DMS153 treated with DMSO at 0.1 percent for 48 hours (cell line): ENCODE measurements around the gene BLM.
A peak's percentile ranks its signal among the peaks of the same experiment; 100 is the strongest.
"Not testable (repeated sequence)": the region's sequence is repeated elsewhere in the genome, so short reads cannot be mapped to it uniquely, and the experiment has no call there.

Experiments
- DNase-seq: peaks from one replicate; lab custom pipeline; 2025; ENCODE audit not compliant: unreplicated experiment; lab: John Stamatoyannopoulos, UW

Gene BLM

DNA sequence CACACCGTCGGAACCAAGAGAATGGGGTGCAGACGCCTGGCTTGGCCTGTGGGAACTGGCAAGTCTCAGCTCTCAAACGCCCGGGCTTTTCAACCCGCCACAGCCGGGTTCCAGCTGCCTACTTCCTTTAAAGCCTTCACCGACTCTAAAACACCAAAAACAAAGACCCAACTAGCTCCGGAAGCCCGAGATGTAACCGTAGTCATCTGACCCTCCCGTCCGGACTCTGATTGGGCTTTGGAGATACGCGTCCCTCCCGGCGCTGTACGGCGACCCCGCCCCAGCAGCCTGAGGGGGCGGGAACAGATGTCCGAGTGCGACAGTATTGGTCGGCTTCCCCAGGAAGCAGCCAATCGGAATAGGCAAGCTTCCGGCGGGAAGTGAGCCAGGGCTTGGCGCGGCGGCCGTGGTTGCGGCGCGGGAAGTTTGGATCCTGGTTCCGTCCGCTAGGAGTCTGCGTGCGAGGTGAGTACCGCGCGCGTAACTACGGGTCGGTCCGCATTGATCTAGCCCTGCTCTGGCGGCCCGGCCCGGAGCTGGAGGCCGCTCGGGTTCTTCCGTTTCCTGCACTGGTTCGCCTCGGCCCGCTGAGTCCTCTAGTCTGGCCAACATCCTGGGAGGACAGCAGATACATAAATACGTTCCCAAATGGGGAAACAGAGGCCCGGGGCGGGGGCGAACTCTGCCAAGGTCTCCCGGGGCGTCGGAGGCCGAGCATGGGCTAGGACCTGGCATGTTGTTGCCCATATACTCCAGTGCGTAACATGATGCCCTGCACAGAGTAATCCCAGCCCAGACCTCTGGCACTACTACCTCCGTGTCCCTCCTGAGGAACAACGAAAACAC lies at the start of gene BLM:
Gene BLM, plus strand, starts transcription at position 371 of the 846 bp plus-strand sequence. CDS start 30,047 bp downstream, outside the sequence.
- peak; percentile 42 for DNase-seq

DNA sequence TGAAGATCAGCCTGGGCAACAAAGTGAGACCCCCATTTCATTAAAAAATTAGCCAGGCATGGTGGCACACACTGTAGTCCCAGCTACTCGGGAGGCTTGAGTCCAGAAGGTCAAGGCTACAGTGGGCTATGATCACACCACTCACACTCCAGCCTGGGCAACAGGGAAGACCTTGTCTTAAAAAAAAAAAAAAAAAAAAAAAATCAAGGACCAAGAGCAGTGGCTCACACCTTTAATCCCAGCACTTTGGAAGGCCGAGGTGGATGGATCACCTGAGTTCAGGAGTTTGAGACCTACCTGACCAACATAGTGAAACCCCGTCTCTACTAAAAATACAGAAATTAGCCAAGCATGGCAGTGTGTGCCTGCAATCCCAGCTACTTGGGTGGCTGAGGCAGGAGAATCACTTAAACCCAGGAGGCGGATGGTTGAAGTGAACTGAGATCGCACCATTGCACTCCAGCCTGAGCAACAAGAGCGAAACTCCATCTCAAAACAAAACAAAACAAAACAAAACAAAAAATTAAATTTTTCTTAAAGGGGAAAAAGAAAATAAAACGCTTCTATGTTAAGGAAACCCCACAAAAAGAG lies 49.3 kb upstream of the BLM start:
- not testable (repeated sequence) for DNase-seq

DNA sequence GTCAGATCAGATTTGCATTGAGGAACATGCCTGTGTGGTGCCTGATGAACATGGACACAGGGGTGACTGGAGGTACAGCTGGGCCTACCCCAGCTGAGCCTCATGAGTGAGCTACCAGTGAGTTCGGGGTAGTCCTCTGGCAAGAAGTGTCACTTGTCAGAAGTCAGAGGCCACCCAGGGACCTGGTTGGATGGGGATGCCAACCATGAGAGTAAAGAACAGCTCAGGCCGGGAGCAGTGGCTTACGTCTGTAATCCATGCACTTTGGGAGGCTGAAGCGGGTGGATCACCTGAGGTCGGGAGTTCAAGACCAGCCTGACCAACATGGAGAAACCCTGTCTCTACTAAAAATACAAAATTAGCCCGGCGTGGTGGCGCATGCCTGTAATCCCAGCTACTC lies 46.5 kb upstream of the BLM start:
- DNase-seq, result not testable (repeated sequence)

GRCh38 chr15:90671216-90671615 lies 45.9 kb upstream of the BLM start:
- no peak for DNase-seq

DNA sequence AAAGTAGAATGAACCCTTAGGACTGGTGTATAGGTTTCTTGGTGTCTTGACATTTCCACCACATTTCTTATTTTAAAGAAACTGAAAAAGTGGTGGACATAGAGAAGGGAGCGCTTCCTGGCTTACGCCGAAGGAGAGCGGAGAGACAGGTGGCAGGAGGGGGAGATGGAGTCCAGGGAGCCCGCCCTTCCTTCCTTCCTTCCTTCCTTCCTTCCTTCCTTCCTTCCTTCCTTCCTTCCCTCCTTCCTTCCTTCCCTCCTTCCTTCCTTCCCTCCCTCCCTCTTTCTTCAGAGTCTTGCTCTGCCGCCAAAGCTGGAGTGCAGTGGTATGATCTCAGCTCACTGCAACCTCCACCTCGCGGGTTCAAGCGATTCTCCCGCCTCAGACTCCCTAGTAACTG lies 43.8 kb upstream of the BLM start:
- not testable (repeated sequence) for DNase-seq

DNA sequence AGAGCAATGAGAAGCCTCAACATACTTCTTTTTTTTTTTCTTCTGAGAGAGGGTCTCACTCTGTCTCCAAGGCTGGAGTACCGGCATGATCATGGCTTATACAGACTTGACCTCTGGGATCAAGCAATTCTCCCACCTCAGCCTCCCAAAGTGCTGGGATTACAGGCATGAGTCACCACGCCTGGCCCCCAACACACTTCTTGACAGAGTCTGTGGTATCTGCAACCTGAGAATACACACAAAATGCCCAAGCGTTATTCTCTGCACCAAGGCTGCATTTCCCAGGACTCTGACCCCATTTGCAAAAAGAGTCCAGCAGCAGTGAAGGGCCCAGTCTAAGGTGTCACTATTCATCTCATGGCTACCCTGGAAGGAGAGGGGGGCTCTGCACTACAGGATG lies 42.7 kb upstream of the BLM start:
- no peak for DNase-seq

GRCh38 chr15:90675464-90675863 lies 41.7 kb upstream of the BLM start:
- no peak for DNase-seq

GRCh38 chr15:90677807-90678790 lies 39.0 kb upstream of the BLM start:
- DNase-seq, result no peak

DNA sequence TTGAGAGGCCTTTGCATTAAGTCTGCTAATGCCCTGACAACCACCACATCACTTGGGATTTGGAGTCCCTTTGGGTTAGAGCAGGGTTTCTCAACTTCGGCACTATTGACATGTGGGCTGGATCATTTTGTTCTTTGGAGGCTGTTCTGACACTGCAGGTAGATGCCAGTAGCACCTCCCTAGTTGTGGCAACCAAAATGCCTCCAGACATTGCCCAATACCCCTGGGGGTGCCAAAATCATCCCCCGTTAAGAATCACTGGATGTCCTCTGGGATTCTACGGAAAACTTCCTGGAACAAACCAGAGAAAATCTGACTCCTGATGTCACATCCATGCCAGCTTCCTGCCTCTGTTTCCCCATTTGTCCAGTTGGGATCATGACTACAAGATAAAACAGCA lies 37.2 kb upstream of the BLM start:
- DNase-seq, result no peak

DNA sequence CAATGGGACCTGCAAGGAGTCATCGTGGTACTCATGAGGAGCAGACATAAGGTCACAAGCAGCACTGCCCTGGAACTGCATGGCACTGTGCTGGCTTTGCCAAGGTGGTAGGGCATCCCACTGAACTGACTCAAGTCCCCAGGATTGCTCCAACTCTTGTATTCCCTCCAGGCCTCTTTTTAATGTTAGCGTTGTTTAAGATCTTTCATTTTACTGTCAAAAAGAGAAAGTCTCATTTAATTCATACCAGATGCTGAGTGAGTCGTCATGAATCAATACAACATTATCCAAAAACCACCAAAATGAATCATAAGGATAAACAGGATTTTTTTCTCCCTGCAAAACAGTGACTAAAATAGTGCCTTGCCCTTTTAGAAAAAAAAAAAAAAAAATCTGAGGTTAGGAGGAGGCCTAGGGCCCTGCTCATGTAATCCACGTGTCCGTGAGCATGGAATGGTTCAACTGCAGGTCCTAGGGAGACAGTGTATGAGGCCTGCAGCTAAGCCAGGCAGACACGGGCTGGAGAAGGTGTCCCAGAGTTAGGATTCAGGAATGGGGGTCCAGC lies 36.7 kb upstream of the BLM start:
- no peak for DNase-seq

DNA sequence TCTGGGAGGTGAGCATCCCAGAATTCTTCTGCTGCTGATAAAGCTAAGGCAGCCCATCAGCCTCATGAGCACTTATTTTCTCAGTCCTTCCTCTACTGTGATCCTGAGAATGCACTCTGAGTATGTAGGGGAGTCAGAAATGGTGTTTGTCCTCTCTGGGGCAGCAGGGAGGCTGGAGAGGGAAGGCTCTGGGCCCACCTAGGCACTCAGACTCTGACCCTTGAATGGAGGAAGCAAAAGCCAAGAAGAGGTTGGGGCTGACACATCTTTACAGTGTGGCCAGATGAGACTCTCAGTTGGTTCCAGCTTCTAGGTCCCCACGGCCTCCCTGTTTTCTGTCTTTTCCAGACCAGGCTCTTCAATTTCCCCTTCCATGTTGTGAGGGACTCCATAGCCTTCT lies 36.1 kb upstream of the BLM start:
- DNase-seq, result no peak

GRCh38 chr15:90681480-90681879 lies 35.7 kb upstream of the BLM start:
- DNase-seq, result no peak

DNA sequence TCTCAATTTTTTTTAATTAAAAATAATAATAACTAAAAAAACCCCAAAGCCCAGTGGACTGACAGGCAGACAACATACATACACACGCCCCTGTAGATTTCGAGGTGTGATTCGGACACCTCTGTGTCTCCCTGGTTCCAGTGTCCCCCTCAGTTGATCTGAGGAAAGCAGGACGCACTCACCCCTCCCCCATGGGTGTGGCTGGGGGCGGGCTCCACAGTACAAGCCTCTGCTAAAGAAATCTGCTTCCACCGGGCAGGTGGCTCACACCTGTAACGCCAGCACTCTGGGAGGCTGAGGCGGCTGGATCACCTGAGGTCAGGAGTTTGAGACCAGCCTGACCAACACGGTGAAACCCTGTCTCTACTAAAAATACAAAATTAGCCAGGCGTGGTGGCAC lies 33.8 kb upstream of the BLM start:
- DNase-seq, result no peak

DNA sequence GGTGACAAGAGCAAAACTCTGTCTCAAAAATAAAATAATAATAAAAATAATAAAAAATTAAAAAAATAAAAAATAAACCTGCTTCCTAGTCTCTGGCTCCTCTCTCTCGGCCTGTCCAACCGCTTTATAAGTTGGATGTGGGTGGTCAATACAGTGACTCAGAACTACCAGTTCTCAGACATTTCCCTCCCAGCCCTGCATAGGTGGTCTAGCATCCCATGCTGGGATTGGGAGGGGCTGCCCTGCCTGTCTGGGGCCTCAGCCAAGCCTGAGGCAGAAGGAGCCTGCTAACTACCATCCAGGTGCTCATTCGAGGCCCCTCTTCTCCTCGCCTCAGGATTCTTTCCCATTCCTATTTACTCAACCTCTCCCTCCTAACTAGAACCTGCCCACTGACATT lies 33.3 kb upstream of the BLM start:
- no peak for DNase-seq

- DNase-seq, result no peak
These were observed 32.9 kb upstream of the BLM start for GRCh38 chr15:90684281-90684680.

- no peak for DNase-seq
These were observed 31.3 kb upstream of the BLM start for GRCh38 chr15:90685591-90686434.

- no peak for DNase-seq
These were observed 30.5 kb upstream of the BLM start for GRCh38 chr15:90686435-90687218.

DNA sequence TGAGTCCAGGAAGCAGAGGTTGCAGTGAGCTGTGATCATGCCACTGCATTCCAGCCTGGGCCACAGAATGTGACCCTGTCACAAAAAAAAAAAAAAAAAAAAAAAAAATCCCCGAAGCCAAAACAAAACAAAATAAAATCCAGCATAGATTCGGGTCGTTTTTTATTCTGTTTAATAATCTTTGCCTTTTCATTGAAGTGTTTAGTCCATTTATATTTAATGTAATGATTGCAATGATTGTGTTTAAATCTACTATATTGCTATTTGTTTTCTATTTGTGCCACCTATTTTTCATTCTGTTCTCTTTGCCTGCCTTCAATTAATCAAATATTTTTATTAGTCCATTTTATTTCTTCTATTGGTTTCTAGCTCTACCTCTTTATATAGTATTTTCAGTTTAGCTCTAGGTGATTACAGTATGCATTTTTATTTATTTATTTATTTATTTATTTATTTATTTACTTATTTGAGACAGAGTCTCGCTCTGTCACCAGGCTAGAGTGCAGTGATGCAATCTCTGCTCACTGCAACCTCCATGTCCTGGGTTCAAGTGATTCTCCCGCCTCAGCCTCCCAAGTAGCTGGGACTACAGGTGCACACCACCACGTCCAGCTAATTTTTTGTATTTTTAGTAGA lies 27.7 kb upstream of the BLM start:
- not testable (repeated sequence) for DNase-seq

GRCh38 chr15:90690585-90690984 lies 26.6 kb upstream of the BLM start:
- DNase-seq, result no peak
